Diencephalon (tissue), 1 donor: Measurements from ENCODE around the gene C21orf58. TPM values are rescaled to one million over a fixed set of nuclear protein-coding genes. Genes with fewer than 3 reads are reported as not detected.

Experiments used
- total RNA-seq: library from RNA; depleted of rRNA; stranded (reverse); fragments of >200 nt; gene quantifications from one replicate; pipeline ENCODE4 v1.2.3, GENCODE V29; 2014

C21orf58 gene
- 4.8 TPM for total RNA-seq

DNA sequence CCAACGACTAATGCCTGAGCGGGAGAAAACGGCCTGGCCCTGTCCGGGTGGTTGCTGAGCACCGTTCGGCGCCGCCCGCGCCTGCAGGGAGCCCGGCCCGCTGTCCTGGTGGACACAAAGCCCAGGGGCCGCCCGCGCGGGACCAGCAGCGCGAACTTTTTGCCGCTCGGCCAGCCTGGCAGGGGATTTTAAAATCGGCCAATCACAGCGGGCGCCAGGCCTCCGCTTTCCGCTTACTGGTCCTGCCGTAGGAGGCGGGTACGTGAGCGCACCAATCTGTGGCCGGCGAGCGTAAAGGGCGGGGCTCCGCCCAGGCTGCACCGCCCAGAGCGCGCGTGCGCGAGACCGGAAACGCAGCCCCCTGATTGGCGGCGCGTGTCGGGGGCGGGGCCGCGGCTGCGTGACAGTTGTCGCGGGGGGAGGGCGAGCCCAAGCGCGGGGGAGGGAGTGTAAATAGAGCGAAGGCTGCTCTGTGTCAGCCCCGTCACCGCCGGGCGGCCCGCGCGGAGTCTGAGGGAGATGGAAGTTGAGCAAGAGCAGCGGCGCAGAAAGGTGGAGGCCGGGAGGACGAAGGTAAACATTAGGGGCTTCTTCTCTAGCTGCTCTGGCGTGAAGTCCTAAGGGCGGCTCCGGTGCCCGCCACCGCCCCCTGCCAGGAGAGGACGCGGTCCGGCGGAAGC lies at the start of gene C21orf58, which contains the start of gene PCNT:
C21orf58 (minus strand) TSS at position 161 of the 680 bp plus-strand sequence. CDS start 1,132 bp downstream, outside the sequence.
PCNT (plus strand) TSS at position 447 of the 680 bp plus-strand sequence; CDS start at position 520, 73 bp downstream.

GRCh38 chr21:46285761-46286647 lies 37.7 kb downstream of the C21orf58 start, which contains the start of gene YBEY:
Gene YBEY (plus strand): TSS chr21:46286342. CDS start chr21:46286914, 572 bp downstream.

GRCh38 chr21:46285206-46285661 lies 38.4 kb downstream of the C21orf58 start, which contains the start of gene MCM3AP:
Gene MCM3AP (minus strand): TSS chr21:46285611. CDS start chr21:46285286, 325 bp downstream.

Other genes starting within 250 kb of the C21orf58 start
- gene COL6A2, start 225.8 kb downstream of the C21orf58 start, total RNA-seq = 21.2 TPM
- 0.69 TPM for gene FTCD, start 168.3 kb downstream of the C21orf58 start, total RNA-seq
- gene SPATC1L, start 139.4 kb downstream of the C21orf58 start, total RNA-seq = 10.4 TPM
- 44.3 TPM for gene LSS, start 95.1 kb downstream of the C21orf58 start, total RNA-seq
- 72.9 TPM for gene MCM3AP, start 38.3 kb downstream of the C21orf58 start, total RNA-seq
- gene YBEY, start 37.5 kb downstream of the C21orf58 start, total RNA-seq = 13.1 TPM
- 21.0 TPM for gene PCNT, start 286 bp upstream of the C21orf58 start, total RNA-seq
- 40.1 TPM for gene DIP2A, start 135.0 kb upstream of the C21orf58 start, total RNA-seq